NOMO-1 (cell line): ENCODE results near the gene MAGI2.

ENCODE experiments used
- DNase-seq, 2 experiments: peaks; one replicate each; lab custom pipeline; 2025; ENCODE audit not compliant: unreplicated experiment in 2 of 2; lab: John Stamatoyannopoulos, UW

Gene MAGI2

DNA sequence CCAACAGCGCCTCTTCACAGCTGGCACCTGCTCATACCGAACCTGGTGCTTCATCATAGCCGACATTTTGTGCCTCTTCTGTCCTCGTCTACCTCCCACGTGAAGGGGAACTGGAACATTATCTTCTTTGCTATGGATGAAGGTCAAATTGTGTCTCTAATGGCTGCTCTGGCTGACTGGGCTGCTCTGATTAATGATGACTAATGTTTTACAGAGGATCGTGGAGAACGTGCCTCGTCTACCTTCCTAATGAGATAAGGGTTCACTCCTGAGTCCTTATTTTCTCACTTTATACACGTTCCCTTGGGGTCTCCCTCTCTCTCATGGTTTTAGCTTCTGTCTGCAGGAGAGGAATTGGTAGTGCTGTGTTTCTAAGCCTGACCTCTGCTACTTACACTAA, 1234.6 kb downstream of the MAGI2 start:
- DNase-seq: no peak

GRCh38 chr7:78218051-78218450, 1235.4 kb downstream of the MAGI2 start:
- no peak for DNase-seq

GRCh38 chr7:78215199-78215598, 1238.3 kb downstream of the MAGI2 start:
- no peak for DNase-seq

DNA sequence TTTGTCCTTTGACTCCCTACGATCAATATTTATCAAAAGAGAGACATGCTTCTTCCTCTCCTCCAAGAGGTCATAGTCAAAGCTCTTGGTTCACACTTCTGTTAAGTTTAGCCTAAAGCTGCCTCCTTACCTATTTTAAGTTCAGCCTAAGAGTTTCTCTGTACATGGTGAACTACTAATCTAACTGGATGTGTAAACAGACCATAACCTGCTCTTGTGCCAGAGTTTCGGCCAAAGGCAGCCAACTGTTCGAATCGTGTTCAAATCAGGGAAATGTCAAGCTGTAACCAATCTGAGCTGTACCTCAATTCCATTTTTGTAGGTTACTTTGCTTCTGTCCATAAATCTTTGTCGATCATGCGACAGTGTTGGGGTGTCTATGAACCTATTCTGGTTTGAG, 1240.1 kb downstream of the MAGI2 start:
- DNase-seq: no peak

DNA sequence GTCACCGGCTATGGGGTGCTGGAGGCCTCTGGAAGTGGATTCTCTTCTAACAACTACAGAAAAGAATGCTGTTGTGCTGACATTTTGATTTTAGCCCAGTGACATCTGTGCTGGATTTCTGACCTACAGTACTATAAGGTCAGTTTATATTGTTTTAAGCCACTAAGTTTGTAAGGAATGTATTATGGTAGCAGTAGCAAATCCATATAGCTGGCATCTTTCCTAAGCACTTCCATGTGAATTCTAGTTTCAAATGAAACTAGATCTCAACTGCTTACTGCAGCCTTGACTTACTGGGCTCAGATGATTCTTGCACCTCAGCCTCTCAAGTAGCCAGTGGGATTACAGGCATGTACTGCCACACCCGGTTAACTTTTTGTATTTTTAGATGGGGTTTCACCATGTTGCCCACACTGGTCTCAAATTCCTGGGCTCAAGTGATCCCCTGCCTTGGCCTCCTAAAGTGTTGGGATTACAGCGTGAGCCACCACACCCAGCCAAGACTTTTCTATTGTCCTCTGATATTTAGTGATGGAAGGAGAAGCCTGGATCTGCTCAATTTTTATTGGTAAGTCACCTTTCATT, 1240.9 kb downstream of the MAGI2 start:
- DNase-seq: no peak

DNA sequence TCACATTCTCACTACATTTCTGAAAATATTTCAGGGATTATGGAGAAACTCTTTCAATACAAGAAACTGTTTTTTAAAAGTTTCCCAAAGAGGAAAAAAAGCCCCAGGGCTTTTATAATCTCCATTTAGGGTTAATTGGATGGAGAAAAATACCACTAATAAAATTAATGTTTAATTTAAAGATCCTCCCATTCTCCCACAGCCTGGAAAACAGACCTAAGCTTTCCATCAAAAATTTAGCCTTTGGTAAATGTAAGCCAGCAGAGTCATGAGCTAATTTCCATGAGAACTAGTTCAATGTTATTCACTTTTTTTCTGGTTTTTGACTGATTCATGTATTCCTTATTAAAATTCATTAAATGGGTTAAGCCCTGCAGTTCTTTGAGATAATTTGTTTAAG, 1246.2 kb downstream of the MAGI2 start:
- no peak for DNase-seq

- DNase-seq: no peak
Observed at GRCh38 chr7:78206769-78207168, 1246.7 kb downstream of the MAGI2 start.

GRCh38 chr7:78203042-78203720, 1250.3 kb downstream of the MAGI2 start:
- no peak for DNase-seq

DNA sequence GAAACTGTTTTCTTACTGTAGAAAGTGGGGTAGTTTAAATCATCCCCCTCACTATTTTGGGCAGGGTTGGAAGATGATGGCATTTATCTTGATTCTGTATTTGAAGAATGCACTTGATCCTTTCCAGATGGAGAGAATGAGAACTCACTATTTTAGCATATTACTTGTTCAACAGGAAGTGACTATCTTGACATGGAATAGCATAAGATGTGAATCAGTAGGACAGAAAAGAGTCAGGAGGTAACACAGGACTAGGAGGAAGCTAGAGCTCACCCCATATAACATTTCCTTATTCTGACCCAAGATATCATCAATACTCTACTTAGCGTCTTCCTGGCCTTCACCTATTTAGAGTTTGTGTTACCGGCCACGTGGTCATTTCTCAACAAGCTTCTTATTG, 1254.7 kb downstream of the MAGI2 start:
- DNase-seq: no peak

- DNase-seq: peak in 1 of 2 experiments; percentile 22
Observed at GRCh38 chr7:78197447-78197846, 1256.0 kb downstream of the MAGI2 start.

GRCh38 chr7:78195281-78195680, 1258.2 kb downstream of the MAGI2 start:
- no peak for DNase-seq

DNA sequence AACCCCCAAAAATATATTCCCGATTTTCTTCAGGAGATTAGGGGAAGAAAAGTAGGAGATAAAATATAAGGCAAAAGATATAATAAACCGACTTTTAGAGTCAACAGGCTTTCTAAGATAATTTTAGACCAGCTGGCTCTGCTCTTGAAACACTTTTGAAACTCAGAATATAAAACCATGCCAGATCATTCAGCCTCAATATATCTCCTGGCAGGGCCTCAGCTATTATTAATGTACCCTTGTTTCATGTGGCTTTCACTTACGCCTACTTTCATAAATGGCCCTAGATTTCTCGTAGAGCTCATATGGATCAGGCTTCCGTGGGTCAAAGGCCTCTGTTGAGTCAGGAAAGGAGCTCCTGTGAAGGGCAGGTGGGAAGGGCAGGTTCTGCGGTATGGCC, 1258.9 kb downstream of the MAGI2 start:
- no peak for DNase-seq

- no peak for DNase-seq
Observed at GRCh38 chr7:78191475-78192079, 1261.9 kb downstream of the MAGI2 start.

- DNase-seq: no peak
Observed at GRCh38 chr7:78189762-78190161, 1263.7 kb downstream of the MAGI2 start.

DNA sequence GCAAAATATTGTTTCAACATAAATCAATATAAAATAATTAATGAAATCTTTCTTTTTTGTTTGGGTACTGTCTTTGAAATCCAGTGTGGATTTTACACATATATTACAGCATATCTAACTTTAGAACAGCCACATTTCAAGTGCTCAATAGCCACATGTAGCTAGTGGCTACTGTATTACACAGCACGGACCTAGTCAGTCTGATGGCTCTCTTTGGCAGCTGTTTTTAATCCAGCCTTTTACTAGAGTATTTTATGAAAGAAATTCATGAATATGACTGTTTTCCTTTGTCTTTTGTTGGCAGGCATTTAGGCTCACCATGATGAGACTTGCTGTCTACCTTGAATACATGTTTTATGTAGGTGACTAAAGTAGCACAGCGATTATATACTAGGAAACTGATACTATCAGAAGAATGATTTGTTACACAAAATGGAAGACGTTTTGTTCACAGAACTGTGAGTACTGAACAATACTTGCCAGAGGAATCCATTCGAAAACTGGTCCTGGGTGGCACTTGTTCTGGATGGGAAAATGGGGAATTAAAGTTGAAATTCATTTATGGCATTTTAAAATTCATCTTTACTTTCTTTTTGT, 1268.2 kb downstream of the MAGI2 start:
- DNase-seq: no peak

GRCh38 chr7:78184299-78184698, 1269.2 kb downstream of the MAGI2 start:
- no peak for DNase-seq

- DNase-seq: no peak
Observed at GRCh38 chr7:78179827-78180477, 1273.5 kb downstream of the MAGI2 start.

DNA sequence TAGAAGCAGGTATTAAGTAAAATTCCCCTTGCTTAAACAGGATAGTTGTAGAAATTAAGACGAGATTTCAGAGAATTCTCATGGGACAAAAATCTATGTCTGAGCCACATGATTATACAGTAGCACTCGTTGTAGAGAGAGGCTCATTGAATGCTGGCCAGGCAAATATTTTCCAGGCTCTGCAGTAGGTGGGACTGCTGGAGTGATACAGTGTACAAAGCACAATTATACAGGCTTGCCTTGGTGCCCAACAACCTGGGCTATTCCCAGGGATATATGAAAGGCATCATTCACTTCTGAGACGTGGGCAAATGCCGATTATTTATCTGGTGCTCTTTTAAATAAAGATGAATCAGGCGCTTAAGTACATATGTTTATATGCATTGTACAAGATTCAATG, 1274.3 kb downstream of the MAGI2 start:
- DNase-seq: no peak

DNA sequence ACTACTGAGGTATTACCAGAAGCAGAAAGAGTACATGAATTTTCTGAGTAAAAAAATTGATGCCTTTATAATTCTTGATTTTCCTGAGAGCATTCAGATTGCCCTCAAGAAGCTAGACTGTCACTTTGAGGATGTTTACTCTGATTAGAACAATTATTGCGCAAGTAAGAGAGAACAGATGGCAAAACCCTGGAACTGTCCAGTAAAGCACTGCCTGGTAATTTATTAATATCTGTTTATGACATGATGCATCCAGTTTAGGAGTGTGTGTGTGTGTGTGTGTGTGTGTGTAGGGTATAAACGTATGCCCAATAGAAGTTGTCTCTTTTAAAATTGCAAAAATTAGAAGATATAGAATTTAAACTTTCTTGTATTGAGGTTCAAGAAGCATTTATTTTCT, 1275.1 kb downstream of the MAGI2 start:
- DNase-seq: no peak

GRCh38 chr7:78176171-78176570, 1277.3 kb downstream of the MAGI2 start:
- DNase-seq: no peak

- no peak for DNase-seq
Observed at GRCh38 chr7:78175330-78176100, 1278.0 kb downstream of the MAGI2 start.
